PC-3 (cell line): ENCODE measurements around the gene MPPED2. TPM values are rescaled to one million over a fixed set of nuclear protein-coding genes. Genes with fewer than 3 reads are reported as not detected.

Source experiments
- ATAC-seq: fragments of 200-7000 bp; cut with Tn5 transposase; 2 replicates; pipeline ENCODE4 v1.9.1; 2020; ENCODE audit warnings: mild to moderate bottlenecking, moderate library complexity
- BruUV-seq: library from RNA; stranded (reverse); fragments of 400-500 nt; replicated peaks from 2 replicates; lab custom pipeline; 2021; lab: Mats Ljungman, UMichigan
- CTCF ChIA-PET: fragments of 300-600 bp; sonication (Branson Sonifier 250); formaldehyde crosslinking; loops from one replicate; lab custom pipeline; 2022; ENCODE audit warnings: antibody characterized with exemption; lab: Charles Lee
- POLR2A ChIA-PET: fragments of 300-600 bp; sonication (Branson Sonifier 250); formaldehyde crosslinking; loops from one replicate; lab custom pipeline; 2022; ENCODE audit warnings: antibody characterized with exemption; ENCODE audit not compliant: unreplicated experiment; lab: Charles Lee
- DNase-seq: peaks from one replicate; pipeline ENCODE4 v3.0.0-alpha.2; 2015
- H2AFZ ChIP-seq: fragments of 300-600 bp; sonication (generic); 2 replicates; pipeline ENCODE4 v1.6.0; 2016; ENCODE audit warnings: antibody characterized with exemption, low read length
- H3F3A ChIP-seq: fragments of 300-600 bp; sonication (generic); one replicate; pipeline ENCODE4 v1.6.0; 2017; ENCODE audit warnings: antibody characterized with exemption, low read length, control low read depth, mild to moderate bottlenecking; ENCODE audit not compliant: unreplicated experiment
- H3K27ac ChIP-seq: fragments of 300-600 bp; sonication (generic); 2 replicates; pipeline ENCODE4 v1.5.1; 2016; ENCODE audit warnings: mild to moderate bottlenecking, low read length
- H3K27me3 ChIP-seq: fragments of 300-600 bp; sonication (generic); 2 replicates; pipeline ENCODE4 v1.6.1; 2016; ENCODE audit warnings: low read length, mixed read lengths
- H3K36me3 ChIP-seq: fragments of 300-600 bp; sonication (generic); 2 replicates; pipeline ENCODE4 v1.6.1; 2016; ENCODE audit warnings: low read depth, mixed run types, low read length, mixed read lengths
- H3K4me1 ChIP-seq: fragments of 300-600 bp; sonication (generic); 2 replicates; pipeline ENCODE4 v1.5.1; 2016; ENCODE audit warnings: low read length; ENCODE audit not compliant: insufficient read depth
- H3K4me2 ChIP-seq: fragments of 300-600 bp; sonication (generic); 2 replicates; pipeline ENCODE4 v1.6.0; 2016; ENCODE audit warnings: low read length
- H3K4me3 ChIP-seq: fragments of 300-600 bp; sonication (generic); 2 replicates; pipeline ENCODE4 v1.5.1; 2016; ENCODE audit warnings: mild to moderate bottlenecking, low read length, mixed read lengths
- H3K79me2 ChIP-seq: fragments of 300-600 bp; sonication (generic); 2 replicates; pipeline ENCODE4 v1.6.1; 2017; ENCODE audit warnings: low read length, mixed read lengths
- H3K9ac ChIP-seq: fragments of 300-600 bp; sonication (generic); 2 replicates; pipeline ENCODE4 v1.6.0; 2016; ENCODE audit warnings: mild to moderate bottlenecking, low read length
- H3K9me2 ChIP-seq: fragments of 300-600 bp; sonication (generic); replicated peaks from 2 replicates; pipeline ENCODE4 v1.6.1; 2016; ENCODE audit warnings: mixed run types, low read length, mixed read lengths
- H3K9me3 ChIP-seq: fragments of 300-600 bp; sonication (generic); 2 replicates; pipeline ENCODE4 v1.6.1; 2016; ENCODE audit warnings: low read length, mixed read lengths
- H4K20me1 ChIP-seq: fragments of 300-600 bp; sonication (generic); 2 replicates; pipeline ENCODE4 v1.6.1; 2016; ENCODE audit warnings: low read length, mixed read lengths
- EZH2 ChIP-seq: fragments of 300-600 bp; sonication (generic); IDR thresholded peaks from one replicate; pipeline ENCODE4 v1.6.1; 2017; ENCODE audit warnings: antibody characterized with exemption, mild to moderate bottlenecking, low read length; ENCODE audit not compliant: unreplicated experiment
- EZH2phosphoT487 ChIP-seq: fragments of 300-600 bp; sonication (generic); IDR thresholded peaks from 2 replicates; pipeline ENCODE4 v1.6.1; 2018; ENCODE audit warnings: mild to moderate bottlenecking, antibody characterized with exemption, low read length, borderline replicate concordance
- intact Hi-C: fragments of 100-400 bp; cut with micrococcal nuclease; formaldehyde crosslinking; loops from 2 replicates; pipeline ENCODE4 v1.9.0; 2023
- total RNA-seq: library from RNA; depleted of rRNA; stranded (reverse); fragments of >200 nt; gene quantifications from 2 replicates; pipeline ENCODE4 v1.2.3, GENCODE V29; 2014
- TF ChIP-seq, protein P1 (sequence below): fragments of 300-600 bp; sonication (generic); conservative IDR thresholded peaks from 2 replicates; pipeline ENCODE4 v1.5.1; 2017; ENCODE audit warnings: antibody characterized with exemption, low read depth, mild to moderate bottlenecking, low read length

MPPED2 gene
- total RNA-seq, 1 experiment from 2014 or later, result not detected

DNA sequence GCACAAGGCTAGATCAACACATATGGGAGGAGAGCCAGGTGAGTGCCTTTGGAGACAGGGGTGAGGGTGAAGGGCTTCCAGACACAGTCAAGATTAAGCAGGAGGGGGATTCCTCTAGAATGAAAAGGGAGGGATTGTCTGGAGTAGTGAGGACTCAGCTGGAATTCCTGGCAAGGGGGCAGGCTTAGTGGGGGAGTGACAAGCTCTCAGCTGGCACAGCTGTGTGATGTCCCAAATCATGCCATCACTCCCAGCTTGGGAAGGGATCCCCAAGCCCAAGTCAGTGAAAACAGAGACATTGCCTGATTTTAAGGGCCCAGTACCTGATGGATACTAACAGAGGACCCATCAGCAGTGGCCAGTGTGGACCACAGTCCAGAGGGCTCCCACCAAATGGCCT, 119.0 kb downstream of the MPPED2 start:
- Histone ChIP-seq H3K36me3 (no peaks in the 10 kb centered on the region), H3K4me1 (no peaks in the 10 kb centered on the region), H3K9me2 (no peaks in the 10 kb centered on the region), H3K27me3 (no peaks in the 10 kb centered on the region), H3K9ac (no peak overlapping the region), H3K4me2 (no peak overlapping the region), H4K20me1 (no peaks in the 10 kb centered on the region), H3K9me3 (no peaks in the 10 kb centered on the region), H3K4me3 (no peak overlapping the region), H2AFZ (no peak overlapping the region), H3K79me2 (no peaks in the 10 kb centered on the region), H3K27ac (no peak overlapping the region), H3F3A (no peaks in the 10 kb centered on the region)
- POLR2A ChIA-PET, result no interaction called here
- no peak for ATAC-seq
- DNase-seq, result no peak
- TF ChIP-seq EZH2phosphoT487, result no peak
- TF ChIP-seq EZH2, result no peak
- TF ChIP-seq, protein P1, sequence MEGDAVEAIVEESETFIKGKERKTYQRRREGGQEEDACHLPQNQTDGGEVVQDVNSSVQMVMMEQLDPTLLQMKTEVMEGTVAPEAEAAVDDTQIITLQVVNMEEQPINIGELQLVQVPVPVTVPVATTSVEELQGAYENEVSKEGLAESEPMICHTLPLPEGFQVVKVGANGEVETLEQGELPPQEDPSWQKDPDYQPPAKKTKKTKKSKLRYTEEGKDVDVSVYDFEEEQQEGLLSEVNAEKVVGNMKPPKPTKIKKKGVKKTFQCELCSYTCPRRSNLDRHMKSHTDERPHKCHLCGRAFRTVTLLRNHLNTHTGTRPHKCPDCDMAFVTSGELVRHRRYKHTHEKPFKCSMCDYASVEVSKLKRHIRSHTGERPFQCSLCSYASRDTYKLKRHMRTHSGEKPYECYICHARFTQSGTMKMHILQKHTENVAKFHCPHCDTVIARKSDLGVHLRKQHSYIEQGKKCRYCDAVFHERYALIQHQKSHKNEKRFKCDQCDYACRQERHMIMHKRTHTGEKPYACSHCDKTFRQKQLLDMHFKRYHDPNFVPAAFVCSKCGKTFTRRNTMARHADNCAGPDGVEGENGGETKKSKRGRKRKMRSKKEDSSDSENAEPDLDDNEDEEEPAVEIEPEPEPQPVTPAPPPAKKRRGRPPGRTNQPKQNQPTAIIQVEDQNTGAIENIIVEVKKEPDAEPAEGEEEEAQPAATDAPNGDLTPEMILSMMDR, result no peak
- intact Hi-C loops, result no loop called here
- CTCF ChIA-PET, result no interaction called here
- BruUV-seq, result no TSS peak

GRCh38 chr11:30465623-30466022, 120.5 kb downstream of the MPPED2 start:
- Histone ChIP-seq H3K4me2 (no peak overlapping the region), H3K36me3 (no peaks in the 10 kb centered on the region), H4K20me1 (no peaks in the 10 kb centered on the region), H3K4me3 (no peak overlapping the region), H3K9ac (no peak overlapping the region), H3F3A (no peaks in the 10 kb centered on the region), H3K4me1 (no peaks in the 10 kb centered on the region), H2AFZ (no peak overlapping the region), H3K27me3 (no peaks in the 10 kb centered on the region), H3K79me2 (no peaks in the 10 kb centered on the region), H3K9me2 (no peaks in the 10 kb centered on the region), H3K9me3 (no peaks in the 10 kb centered on the region), H3K27ac (no peak overlapping the region)
- intact Hi-C loops, result no loop called here
- TF ChIP-seq EZH2 (no peak), EZH2phosphoT487 (no peak)
- TF ChIP-seq, protein P1, result no peak
- CTCF ChIA-PET, result no interaction called here
- no TSS peak for BruUV-seq
- ATAC-seq (no peak), DNase-seq (no peak)
- POLR2A ChIA-PET, result no interaction called here

GRCh38 chr11:30465192-30465591, 121.0 kb downstream of the MPPED2 start:
- TF ChIP-seq, protein P1, result no peak
- no peak for TF ChIP-seq EZH2
- TF ChIP-seq EZH2phosphoT487, result no peak
- Histone ChIP-seq H3F3A (no peaks in the 10 kb centered on the region), H3K4me2 (no peak overlapping the region), H3K4me1 (no peaks in the 10 kb centered on the region), H3K9me2 (no peaks in the 10 kb centered on the region), H3K9ac (no peak overlapping the region), H3K27ac (no peak overlapping the region), H3K9me3 (no peaks in the 10 kb centered on the region), H3K4me3 (no peak overlapping the region), H3K79me2 (no peaks in the 10 kb centered on the region), H3K36me3 (no peaks in the 10 kb centered on the region), H4K20me1 (no peaks in the 10 kb centered on the region), H2AFZ (no peak overlapping the region), H3K27me3 (no peaks in the 10 kb centered on the region)
- intact Hi-C loops, result no loop called here
- DNase-seq, result no peak
- ChIA-PET CTCF (no interaction called here), POLR2A (no interaction called here)
- no peak for ATAC-seq
- no TSS peak for BruUV-seq
